NB4 (cell line): ENCODE data around the gene CEP128.

Source experiments
- CTCF ChIP-seq: IDR thresholded peaks from one replicate; pipeline ENCODE4 v1.5.1; 2012; ENCODE audit warnings: low read depth, low read length
- MYC ChIP-seq: IDR thresholded peaks from 2 replicates; pipeline ENCODE4 v1.6.1; 2011; ENCODE audit warnings: low read depth, low read length

DNA sequence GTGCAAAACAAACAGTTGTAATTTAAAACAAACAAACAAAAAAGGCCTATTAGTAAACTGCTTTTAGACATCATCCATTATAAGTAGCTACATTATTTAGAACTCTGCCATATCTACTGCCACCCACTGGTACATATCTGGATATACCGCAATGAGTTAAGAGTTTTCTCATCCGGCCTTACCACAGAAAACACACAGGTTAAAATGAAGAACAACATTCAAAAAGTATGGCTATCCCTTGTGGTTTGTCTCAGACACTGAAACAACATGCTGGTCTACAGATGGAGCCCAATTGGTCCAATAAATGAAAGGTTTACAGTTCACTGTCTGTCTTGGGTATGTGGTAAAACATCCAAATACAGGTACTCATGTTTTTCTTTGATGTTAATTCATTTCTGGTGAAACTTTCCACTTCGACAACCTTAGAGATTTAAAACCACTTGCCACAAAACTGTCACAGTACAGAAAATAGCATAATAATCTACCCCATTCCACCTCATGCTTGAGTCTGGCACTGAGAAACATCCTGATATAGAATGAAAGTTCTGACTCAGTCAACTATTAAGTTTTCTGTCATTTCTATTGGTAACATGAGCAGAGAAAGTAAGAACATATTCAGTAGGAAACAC is 354.3 kb downstream of the CEP128 start:
- TF ChIP-seq CTCF, result peak; percentile 45
- TF ChIP-seq MYC, result no peak
